H9 (cell line): ENCODE results near the gene PANX2. TPM values are rescaled to one million over a fixed set of nuclear protein-coding genes. Genes with fewer than 3 reads are reported as not detected.

ENCODE experiments used
- DNase-seq: peaks from one replicate; pipeline ENCODE4 v3.0.0-alpha.2; 2017
- H2AFZ ChIP-seq: one replicate; pipeline ENCODE4 v1.6.1; 2013; ENCODE audit warnings: mild to moderate bottlenecking, low read length, control low read depth, moderate library complexity
- H2AK5ac ChIP-seq: 2 replicates; pipeline ENCODE4 v1.6.1; 2013; ENCODE audit warnings: low read length, control low read depth, mixed read lengths; ENCODE audit not compliant: insufficient read length
- H2BK120ac ChIP-seq: one replicate; pipeline ENCODE4 v1.6.1; 2013; ENCODE audit warnings: low read depth, mild to moderate bottlenecking, low read length, control low read depth, inconsistent platforms; ENCODE audit not compliant: poor library complexity, severe bottlenecking
- H2BK12ac ChIP-seq: 2 replicates; pipeline ENCODE4 v1.6.1; 2013; ENCODE audit warnings: low read length, control low read depth, mixed read lengths, low read depth; ENCODE audit not compliant: insufficient read length
- H2BK15ac ChIP-seq: 2 replicates; pipeline ENCODE4 v1.6.1; 2013; ENCODE audit warnings: low read depth, low read length, control low read depth
- H2BK20ac ChIP-seq: one replicate; pipeline ENCODE4 v1.6.1; 2013; ENCODE audit warnings: low read depth, mild to moderate bottlenecking, low read length, control low read depth, inconsistent platforms; ENCODE audit not compliant: poor library complexity, severe bottlenecking
- H2BK5ac ChIP-seq: 2 replicates; pipeline ENCODE4 v1.6.1; 2013; ENCODE audit warnings: low read length, control low read depth, mixed read lengths; ENCODE audit not compliant: insufficient read length
- H3K14ac ChIP-seq: 2 replicates; pipeline ENCODE4 v1.6.1; 2013; ENCODE audit warnings: low read length, control low read depth; ENCODE audit not compliant: insufficient read depth
- H3K18ac ChIP-seq: 2 replicates; pipeline ENCODE4 v1.6.1; 2013; ENCODE audit warnings: low read depth, mild to moderate bottlenecking, mixed read lengths, low read length, control low read depth; ENCODE audit not compliant: insufficient read length
- H3K23ac ChIP-seq: 2 replicates; pipeline ENCODE4 v1.6.1; 2013; ENCODE audit warnings: low read length, control low read depth, mixed read lengths, low read depth; ENCODE audit not compliant: insufficient read length
- H3K23me2 ChIP-seq: 2 replicates; pipeline ENCODE4 v1.6.1; 2013; ENCODE audit warnings: low read depth, mild to moderate bottlenecking, mixed read lengths, low read length, control low read depth; ENCODE audit not compliant: insufficient read length, poor library complexity, severe bottlenecking
- H3K27ac ChIP-seq: 2 replicates; pipeline ENCODE4 v1.5.1; 2013; ENCODE audit warnings: low read length, control low read depth, mixed read lengths, low read depth; ENCODE audit not compliant: insufficient read length
- H3K27me3 ChIP-seq: 2 replicates; pipeline ENCODE4 v1.6.1; 2013; ENCODE audit warnings: low read length, control low read depth, inconsistent platforms; ENCODE audit not compliant: insufficient read depth
- H3K4ac ChIP-seq: 2 replicates; pipeline ENCODE4 v1.6.1; 2013; ENCODE audit warnings: low read depth, mild to moderate bottlenecking, control low read depth, inconsistent platforms, low read length, moderate library complexity
- H3K4me1 ChIP-seq: 2 replicates; pipeline ENCODE4 v1.6.1; 2013; ENCODE audit warnings: low read length, control low read depth, inconsistent platforms; ENCODE audit not compliant: insufficient read depth
- H3K4me2 ChIP-seq: 2 replicates; pipeline ENCODE4 v1.6.1; 2013; ENCODE audit warnings: low read length, control low read depth, mixed read lengths; ENCODE audit not compliant: insufficient read length, insufficient read depth
- H3K56ac ChIP-seq: 2 replicates; pipeline ENCODE4 v1.6.1; 2013; ENCODE audit warnings: low read depth, mild to moderate bottlenecking, mixed read lengths, low read length, control low read depth; ENCODE audit not compliant: insufficient read length
- H3K79me1 ChIP-seq: 2 replicates; pipeline ENCODE4 v1.6.1; 2013; ENCODE audit warnings: low read depth, mild to moderate bottlenecking, moderate library complexity, low read length, control low read depth, inconsistent platforms; ENCODE audit not compliant: insufficient read depth, poor library complexity, severe bottlenecking
- H3K79me2 ChIP-seq: 2 replicates; pipeline ENCODE4 v1.6.1; 2013; ENCODE audit warnings: low read length, control low read depth, inconsistent platforms; ENCODE audit not compliant: insufficient read depth
- H3K9ac ChIP-seq: 2 replicates; pipeline ENCODE4 v1.6.1; 2013; ENCODE audit warnings: low read length, control low read depth, mixed read lengths; ENCODE audit not compliant: insufficient read length; ENCODE audit errors: extremely low read depth
- H3K9me3 ChIP-seq: one replicate; pipeline ENCODE4 v1.6.1; 2013; ENCODE audit warnings: low read depth, low read length, inconsistent platforms; ENCODE audit not compliant: control insufficient read depth
- H3T11ph ChIP-seq: one replicate; pipeline ENCODE4 v1.6.1; 2013; ENCODE audit warnings: mild to moderate bottlenecking, low read length, control low read depth, inconsistent platforms
- H4K20me1 ChIP-seq: one replicate; pipeline ENCODE4 v1.6.1; 2013; ENCODE audit not compliant: control insufficient read depth, insufficient read length, insufficient read depth
- H4K5ac ChIP-seq: 2 replicates; pipeline ENCODE4 v1.6.1; 2013; ENCODE audit warnings: low read depth, mild to moderate bottlenecking, mixed read lengths, low read length, control low read depth; ENCODE audit not compliant: insufficient read length
- H4K8ac ChIP-seq: replicated peaks from 2 replicates; pipeline ENCODE4 v1.6.1; 2013; ENCODE audit warnings: low read length, control low read depth, mixed read lengths, low read depth; ENCODE audit not compliant: insufficient read length
- H4K91ac ChIP-seq: 2 replicates; pipeline ENCODE4 v1.6.1; 2013; ENCODE audit warnings: low read depth, mild to moderate bottlenecking, moderate library complexity, mixed read lengths, low read length, control low read depth; ENCODE audit not compliant: insufficient read length
- H3K27ac Mint-ChIP-seq, 3 experiments: 2 replicates in 2 of 3; 3 replicates in 1 of 3; pipeline ENCODE4 v1.8.0; 2020 to 2021; ENCODE audit warnings: mixed read lengths in 3 of 3, mild to moderate bottlenecking in 1 of 3, moderate library complexity in 1 of 3
- H3K27me3 Mint-ChIP-seq: 2 replicates; pipeline ENCODE4 v1.8.0; 2021; ENCODE audit warnings: low read depth, mild to moderate bottlenecking, moderate library complexity, mixed read lengths
- H3K36me3 Mint-ChIP-seq, 3 experiments: 2 replicates in 2 of 3; 3 replicates in 1 of 3; pipeline ENCODE4 v1.8.0; 2020 to 2021; ENCODE audit warnings: low read depth in 3 of 3, mixed read lengths in 3 of 3; ENCODE audit not compliant: insufficient read depth in 1 of 3
- H3K4me1 Mint-ChIP-seq, 2 experiments: 2 replicates each; pipeline ENCODE4 v1.8.0; 2020; ENCODE audit warnings: mixed read lengths in 2 of 2
- H3K4me3 Mint-ChIP-seq, 2 experiments: 2 replicates in 1 of 2; 3 replicates in 1 of 2; pipeline ENCODE4 v1.8.0; 2020 to 2021; ENCODE audit warnings: mild to moderate bottlenecking in 2 of 2, mixed read lengths in 2 of 2, moderate library complexity in 1 of 2
- H3K9me3 Mint-ChIP-seq, 2 experiments: 2 replicates in 1 of 2; 3 replicates in 1 of 2; pipeline ENCODE4 v1.8.0; 2020; ENCODE audit warnings: mild to moderate bottlenecking in 2 of 2, mixed read lengths in 2 of 2, moderate library complexity in 1 of 2
- CTCF ChIP-seq: fragments of 200-600 bp; sonication (generic); conservative IDR thresholded peaks from 3 replicates; pipeline ENCODE4 v1.8.0; 2021; ENCODE audit warnings: antibody characterized with exemption, mild to moderate bottlenecking
- WGBS: extraction: QIAGEN DNeasy Blood & Tissue Kit; methylation state at CpG from one replicate; pipeline ENCODE4 v1.1.7; 2013; ENCODE audit warnings: missing lambda C conversion rate, low lambda C conversion rate, mixed read lengths; ENCODE audit not compliant: insufficient read length; ENCODE audit errors: extremely low coverage; 5-methylcytosine and 5-hydroxymethylcytosine counted together
- total RNA-seq: library from RNA; stranded (reverse); gene quantifications from 2 replicates; pipeline ENCODE4 v1.2.1, GENCODE V29; 2021

Gene PANX2
- total RNA-seq, 1 experiment from 2014 or later: 8.0 TPM

GRCh38 chr22:50165436-50166123 lies 5.0 kb upstream of the PANX2 start:
- Histone ChIP-seq H3K23ac (no peak overlapping the region), H2AFZ (no peak overlapping the region), H3K14ac (no peak overlapping the region), H3K9ac (no peak overlapping the region), H3K18ac (no peak overlapping the region), H4K5ac (no peak overlapping the region), H4K20me1 (no peaks in the 10 kb centered on the region), H3K9me3 (no peaks in the 10 kb centered on the region), H2BK15ac (no peak overlapping the region), H3K27me3 (peaks cover 3% of the 10 kb centered on the region; the same call in 1 of the 2 replicates), H3K79me1 (no peaks in the 10 kb centered on the region), H3K27ac (no peak overlapping the region), H4K91ac (no peak overlapping the region), H2BK5ac (no peak overlapping the region), H2BK20ac (no peak overlapping the region), H3K23me2 (no peaks in the 10 kb centered on the region), H3K4ac (no peak overlapping the region), H3K4me1 (no peaks in the 10 kb centered on the region), H2BK120ac (no peak overlapping the region), H2BK12ac (no peak overlapping the region), H3T11ph (no peak overlapping the region), H4K8ac (no peak overlapping the region), H3K56ac (no peak overlapping the region), H3K4me2 (no peak overlapping the region), H3K79me2 (no peaks in the 10 kb centered on the region), H2AK5ac (no peak overlapping the region)
- Mint-ChIP-seq H3K27me3 (peaks cover 38% of the 10 kb centered on the region), H3K27ac (no peak overlapping the region), H3K9me3 (no peaks in the 10 kb centered on the region), H3K4me3 (no peak overlapping the region), H3K4me1 (peaks cover 3 to 9% of the 10 kb centered on the region in 2 experiments; a peak in 3 of 4 replicates), H3K36me3 (peaks cover 0 to 2% (median 0%) of the 10 kb centered on the region in 3 experiments; a peak in 2 of 7 replicates)
- no peak for TF ChIP-seq CTCF
- WGBS: no CpG with 5 or more reads among the region's 28 CpGs
- no peak for DNase-seq
